Mesendoderm (in vitro differentiated cells): ENCODE measurements around the gene PPARA.
"Not testable (repeated sequence)": the region's sequence is repeated elsewhere in the genome, so short reads cannot be mapped to it uniquely, and the experiment has no call there.

Experiments used
- DNase-seq: peaks from one replicate; pipeline ENCODE4 v3.0.0; 2013
- H2AK5ac ChIP-seq: 2 replicates; pipeline ENCODE4 v1.6.1; 2013; ENCODE audit warnings: low read length, inconsistent platforms
- H2BK120ac ChIP-seq: 2 replicates; pipeline ENCODE4 v1.6.1; 2013; ENCODE audit warnings: low read depth, mild to moderate bottlenecking, low read length, moderate library complexity, mixed read lengths
- H2BK15ac ChIP-seq: replicated peaks from 2 replicates; pipeline ENCODE4 v1.6.1; 2013; ENCODE audit warnings: low read depth, mild to moderate bottlenecking, moderate library complexity
- H2BK5ac ChIP-seq: 2 replicates; pipeline ENCODE4 v1.6.1; 2013; ENCODE audit warnings: low read length, inconsistent platforms
- H3K18ac ChIP-seq: 2 replicates; pipeline ENCODE4 v1.6.1; 2013; ENCODE audit warnings: mild to moderate bottlenecking, low read length, mixed read lengths
- H3K23ac ChIP-seq: one replicate; pipeline ENCODE4 v1.6.1; 2013; ENCODE audit warnings: low read length
- H3K27ac ChIP-seq: 2 replicates; pipeline ENCODE4 v1.5.1; 2013; ENCODE audit warnings: low read depth, mild to moderate bottlenecking, inconsistent platforms, low read length, moderate library complexity
- H3K27me3 ChIP-seq: 2 replicates; pipeline ENCODE4 v1.6.1; 2013; ENCODE audit warnings: low read length, control low read depth, mild to moderate bottlenecking, inconsistent platforms; ENCODE audit not compliant: insufficient read depth, poor library complexity
- H3K36me3 ChIP-seq: 2 replicates; pipeline ENCODE4 v1.6.1; 2013; ENCODE audit warnings: low read length, inconsistent platforms; ENCODE audit not compliant: control insufficient read depth, insufficient read depth
- H3K4ac ChIP-seq: one replicate; pipeline ENCODE4 v1.6.1; 2013; ENCODE audit warnings: low read depth, mild to moderate bottlenecking, low read length, moderate library complexity
- H3K4me1 ChIP-seq: 2 replicates; pipeline ENCODE4 v1.6.1; 2013; ENCODE audit warnings: low read depth, low read length, inconsistent platforms; ENCODE audit not compliant: control insufficient read depth
- H3K4me2 ChIP-seq: 2 replicates; pipeline ENCODE4 v1.6.1; 2013; ENCODE audit warnings: low read length
- H3K4me3 ChIP-seq: 2 replicates; pipeline ENCODE4 v1.5.1; 2013; ENCODE audit warnings: mild to moderate bottlenecking, low read length
- H3K56ac ChIP-seq: one replicate; pipeline ENCODE4 v1.6.1; 2013; ENCODE audit warnings: low read length
- H3K79me1 ChIP-seq: 2 replicates; pipeline ENCODE4 v1.6.1; 2013; ENCODE audit warnings: low read length, inconsistent platforms
- H3K79me2 ChIP-seq: 2 replicates; pipeline ENCODE4 v1.6.1; 2013; ENCODE audit warnings: mild to moderate bottlenecking, low read length; ENCODE audit not compliant: control insufficient read depth, insufficient read depth
- H3K9ac ChIP-seq: 2 replicates; pipeline ENCODE4 v1.6.1; 2013; ENCODE audit warnings: low read length, inconsistent platforms
- H4K5ac ChIP-seq: one replicate; pipeline ENCODE4 v1.6.1; 2013; ENCODE audit warnings: low read length
- H4K8ac ChIP-seq: one replicate; pipeline ENCODE4 v1.6.1; 2013; ENCODE audit warnings: low read depth, mild to moderate bottlenecking, control low read depth, low read length, moderate library complexity
- WGBS: extraction: QIAGEN DNeasy Blood & Tissue Kit; methylation state at CpG from one replicate; pipeline ENCODE4 v1.1.7; 2013; ENCODE audit warnings: low lambda C conversion rate, missing lambda C conversion rate; ENCODE audit not compliant: insufficient coverage; ENCODE audit errors: extremely low coverage; 5-methylcytosine and 5-hydroxymethylcytosine counted together

Gene PPARA

GRCh38 chr22:46127556-46127955, 22.8 kb upstream of the PPARA start:
- Histone ChIP-seq H2BK120ac (no peak overlapping the region), H2BK5ac (no peak overlapping the region), H3K79me2 (no peaks in the 10 kb centered on the region), H3K79me1 (no peaks in the 10 kb centered on the region), H3K4me1 (no peaks in the 10 kb centered on the region), H2AK5ac (no peak overlapping the region), H3K18ac (no peak overlapping the region), H4K8ac (no peak overlapping the region), H2BK15ac (no peak overlapping the region), H3K4me3 (no peak overlapping the region), H3K9ac (no peak overlapping the region), H3K27ac (no peak overlapping the region), H4K5ac (no peak overlapping the region), H3K36me3 (no peaks in the 10 kb centered on the region), H3K4me2 (no peak overlapping the region), H3K56ac (no peak overlapping the region), H3K4ac (no peak overlapping the region), H3K27me3 (no peaks in the 10 kb centered on the region), H3K23ac (no peak overlapping the region)
- DNase-seq, result no peak
- WGBS, result no CpG with 5 or more reads among the region's 10 CpGs

GRCh38 chr22:46128606-46129005, 21.7 kb upstream of the PPARA start:
- Histone ChIP-seq H2BK5ac (no peak overlapping the region), H3K4me2 (no peak overlapping the region), H3K27me3 (no peaks in the 10 kb centered on the region), H3K56ac (no peak overlapping the region), H3K79me1 (no peaks in the 10 kb centered on the region), H4K8ac (no peak overlapping the region), H2AK5ac (no peak overlapping the region), H3K18ac (no peak overlapping the region), H3K79me2 (no peaks in the 10 kb centered on the region), H3K4ac (no peak overlapping the region), H3K9ac (no peak overlapping the region), H2BK120ac (no peak overlapping the region), H3K4me1 (no peaks in the 10 kb centered on the region), H2BK15ac (no peak overlapping the region), H4K5ac (no peak overlapping the region), H3K36me3 (no peaks in the 10 kb centered on the region), H3K4me3 (no peak overlapping the region), H3K27ac (no peak overlapping the region), H3K23ac (no peak overlapping the region)
- no peak for DNase-seq
- WGBS, result no CpG with 5 or more reads among the region's 12 CpGs

DNA sequence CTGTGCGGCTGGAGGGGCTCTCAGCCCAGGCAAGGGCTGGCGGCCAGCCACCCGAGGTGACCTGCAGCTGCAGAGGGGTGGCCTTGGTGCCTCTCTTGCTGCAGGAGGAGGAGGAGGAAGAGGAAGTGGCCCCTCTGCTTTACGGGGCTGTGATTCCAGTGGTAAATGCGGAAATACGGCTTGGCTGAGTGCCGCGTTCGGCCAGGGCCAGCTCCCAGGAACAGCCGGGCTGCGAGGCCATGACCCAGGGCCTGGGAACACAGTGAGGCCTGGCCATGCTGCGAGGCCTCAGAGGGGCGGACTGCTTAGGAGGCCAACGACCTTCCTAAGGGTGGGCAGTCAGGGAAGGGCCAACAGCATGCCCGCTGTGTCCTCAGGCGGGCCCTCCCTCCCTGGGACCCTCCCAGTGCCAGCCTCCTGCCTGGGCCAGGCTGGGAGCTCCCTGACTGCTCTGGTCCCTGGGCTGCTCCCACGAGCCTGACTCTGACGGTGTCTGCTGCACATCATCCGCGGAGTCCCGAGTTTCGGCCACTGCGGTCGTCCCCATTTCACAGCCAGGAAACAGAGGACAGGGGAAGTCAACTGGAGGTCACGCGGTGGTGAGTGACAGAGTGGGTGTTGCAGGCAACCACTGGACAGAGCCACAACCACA, 20.8 kb upstream of the PPARA start:
- Histone ChIP-seq H3K9ac (no peak overlapping the region), H3K36me3 (no peaks in the 10 kb centered on the region), H3K4me1 (no peaks in the 10 kb centered on the region), H3K79me2 (no peaks in the 10 kb centered on the region), H4K5ac (no peak overlapping the region), H2BK15ac (no peak overlapping the region), H2BK120ac (no peak overlapping the region), H3K4me3 (no peak overlapping the region), H3K23ac (no peak overlapping the region), H3K27ac (no peak overlapping the region), H3K4ac (no peak overlapping the region), H2AK5ac (no peak overlapping the region), H3K79me1 (no peaks in the 10 kb centered on the region), H2BK5ac (no peak overlapping the region), H3K56ac (peak overlapping the region; percentile 7), H3K4me2 (no peak overlapping the region), H3K27me3 (no peaks in the 10 kb centered on the region), H3K18ac (no peak overlapping the region), H4K8ac (no peak overlapping the region)
- DNase-seq, result no peak
- no CpG with 5 or more reads among the region's 26 CpGs for WGBS

GRCh38 chr22:46131151-46131587, 19.2 kb upstream of the PPARA start:
- H2AK5ac ChIP-seq, result no peak overlapping the region
- no CpG with 5 or more reads among the region's 13 CpGs for WGBS
- H3K4me2 ChIP-seq, result no peak overlapping the region
- no peaks in the 10 kb centered on the region for H3K27me3 ChIP-seq
- H3K23ac ChIP-seq, result no peak overlapping the region
- peak; percentile 61 for DNase-seq
- H3K4me3 ChIP-seq, result no peak overlapping the region
- H3K79me1 ChIP-seq, result no peaks in the 10 kb centered on the region
- no peak overlapping the region for H3K18ac ChIP-seq
- H2BK15ac ChIP-seq, result no peak overlapping the region
- H3K56ac ChIP-seq, result no peak overlapping the region
- no peaks in the 10 kb centered on the region for H3K36me3 ChIP-seq
- no peak overlapping the region for H3K9ac ChIP-seq
- H3K27ac ChIP-seq, result no peak overlapping the region
- no peaks in the 10 kb centered on the region for H3K4me1 ChIP-seq
- no peak overlapping the region for H4K5ac ChIP-seq
- H3K79me2 ChIP-seq, result no peaks in the 10 kb centered on the region
- no peak overlapping the region for H2BK5ac ChIP-seq
- H3K4ac ChIP-seq, result no peak overlapping the region
- H4K8ac ChIP-seq, result no peak overlapping the region
- no peak overlapping the region for H2BK120ac ChIP-seq

DNA sequence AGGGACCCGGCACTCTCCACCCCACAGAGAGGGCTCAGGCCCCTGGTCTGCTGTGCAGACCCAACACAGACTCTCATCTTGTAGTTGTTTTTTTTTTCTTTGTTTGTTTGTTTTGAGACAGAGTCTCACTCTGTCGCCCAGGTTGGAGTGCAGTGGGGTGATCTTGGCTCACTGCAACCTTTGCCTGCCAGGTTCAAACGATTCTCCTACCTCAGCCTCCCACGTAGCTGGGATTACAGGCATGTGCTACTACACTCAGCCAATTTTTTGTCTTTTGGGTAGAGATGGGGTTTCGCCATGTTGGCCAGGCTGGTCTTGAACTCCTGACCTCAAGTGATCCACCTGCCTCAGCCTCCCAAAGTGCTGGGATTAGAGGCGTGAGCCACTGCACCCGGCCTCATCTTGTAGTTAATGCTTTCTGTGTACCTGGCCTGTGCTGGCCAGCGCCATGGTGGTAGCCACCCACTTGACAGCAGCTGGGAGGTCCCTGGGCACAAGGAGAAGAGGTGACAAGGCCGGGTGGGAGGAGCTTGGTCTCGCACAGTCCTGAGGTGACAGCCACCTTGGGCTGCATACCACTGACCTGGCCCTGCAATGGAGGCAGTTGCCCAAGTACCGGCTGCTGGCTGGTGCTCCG, 18.0 kb upstream of the PPARA start:
- H3K79me1 ChIP-seq, H3K4ac ChIP-seq, H2BK15ac ChIP-seq, H3K4me2 ChIP-seq, H3K4me3 ChIP-seq, H3K79me2 ChIP-seq, H4K5ac ChIP-seq, DNase-seq, H3K4me1 ChIP-seq, H3K23ac ChIP-seq, H4K8ac ChIP-seq, H3K27ac ChIP-seq, H3K9ac ChIP-seq, H3K56ac ChIP-seq, H3K36me3 ChIP-seq, H3K27me3 ChIP-seq, H2BK5ac ChIP-seq, H2BK120ac ChIP-seq, H3K18ac ChIP-seq, H2AK5ac ChIP-seq: not testable (repeated sequence)
- no CpG with 5 or more reads among the region's 12 CpGs for WGBS
